ENCODE results near the gene RFXAP. TPM values are rescaled to one million over a fixed set of nuclear protein-coding genes. Genes with fewer than 3 reads are reported as not detected.

Gene RFXAP
- total RNA-seq, 1 experiment from 2014 or later, result 9.2 TPM

DNA sequence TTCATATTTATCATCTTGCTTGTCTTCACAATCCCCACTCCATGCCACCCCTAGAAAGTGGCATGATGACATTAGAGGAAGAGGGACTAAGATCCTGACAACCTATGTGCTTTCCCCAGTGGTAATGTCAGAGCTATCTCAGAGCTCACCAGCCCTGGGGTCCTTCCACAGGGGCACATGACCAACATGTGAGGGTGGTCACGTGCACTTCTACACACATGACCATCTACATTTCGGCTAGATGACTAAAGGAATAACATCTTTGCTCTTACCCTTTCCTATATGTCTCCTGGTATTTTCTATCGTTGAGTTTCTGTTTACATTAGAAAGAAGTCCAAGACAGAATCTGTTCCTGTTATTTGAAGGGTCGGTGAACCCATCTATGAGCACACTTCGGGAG, 46.2 kb downstream of the RFXAP start:
- Mint-ChIP-seq H3K4me3 (no peak overlapping the region), H3K27me3 (ENCODE audit: low read depth) (no peaks in the 10 kb centered on the region), H3K36me3 (no peaks in the 10 kb centered on the region), H3K9me3 (no peaks in the 10 kb centered on the region), H3K4me1 (peaks cover 15% of the 10 kb centered on the region), H3K27ac (no peak overlapping the region)
- ChIA-PET CTCF (no interaction called here), POLR2A (no interaction called here)
- DNase-seq (ENCODE audit: low spot score) (no peak), ATAC-seq (no peak)
- TF ChIP-seq, protein P1, sequence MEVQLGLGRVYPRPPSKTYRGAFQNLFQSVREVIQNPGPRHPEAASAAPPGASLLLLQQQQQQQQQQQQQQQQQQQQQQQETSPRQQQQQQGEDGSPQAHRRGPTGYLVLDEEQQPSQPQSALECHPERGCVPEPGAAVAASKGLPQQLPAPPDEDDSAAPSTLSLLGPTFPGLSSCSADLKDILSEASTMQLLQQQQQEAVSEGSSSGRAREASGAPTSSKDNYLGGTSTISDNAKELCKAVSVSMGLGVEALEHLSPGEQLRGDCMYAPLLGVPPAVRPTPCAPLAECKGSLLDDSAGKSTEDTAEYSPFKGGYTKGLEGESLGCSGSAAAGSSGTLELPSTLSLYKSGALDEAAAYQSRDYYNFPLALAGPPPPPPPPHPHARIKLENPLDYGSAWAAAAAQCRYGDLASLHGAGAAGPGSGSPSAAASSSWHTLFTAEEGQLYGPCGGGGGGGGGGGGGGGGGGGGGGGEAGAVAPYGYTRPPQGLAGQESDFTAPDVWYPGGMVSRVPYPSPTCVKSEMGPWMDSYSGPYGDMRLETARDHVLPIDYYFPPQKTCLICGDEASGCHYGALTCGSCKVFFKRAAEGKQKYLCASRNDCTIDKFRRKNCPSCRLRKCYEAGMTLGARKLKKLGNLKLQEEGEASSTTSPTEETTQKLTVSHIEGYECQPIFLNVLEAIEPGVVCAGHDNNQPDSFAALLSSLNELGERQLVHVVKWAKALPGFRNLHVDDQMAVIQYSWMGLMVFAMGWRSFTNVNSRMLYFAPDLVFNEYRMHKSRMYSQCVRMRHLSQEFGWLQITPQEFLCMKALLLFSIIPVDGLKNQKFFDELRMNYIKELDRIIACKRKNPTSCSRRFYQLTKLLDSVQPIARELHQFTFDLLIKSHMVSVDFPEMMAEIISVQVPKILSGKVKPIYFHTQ (CRISPR knock-in tag; IDR thresholded peaks at IDR 0.05), result no peak
- TF ChIP-seq RELA (CRISPR knock-in tag; IDR thresholded peaks at IDR 0.05; ENCODE audit: borderline replicate concordance) (no peak), PREB (CRISPR knock-in tag; IDR thresholded peaks at IDR 0.05; ENCODE audit: borderline replicate concordance) (no peak), ZNF423 (CRISPR knock-in tag; IDR thresholded peaks at IDR 0.05) (no peak)

DNA sequence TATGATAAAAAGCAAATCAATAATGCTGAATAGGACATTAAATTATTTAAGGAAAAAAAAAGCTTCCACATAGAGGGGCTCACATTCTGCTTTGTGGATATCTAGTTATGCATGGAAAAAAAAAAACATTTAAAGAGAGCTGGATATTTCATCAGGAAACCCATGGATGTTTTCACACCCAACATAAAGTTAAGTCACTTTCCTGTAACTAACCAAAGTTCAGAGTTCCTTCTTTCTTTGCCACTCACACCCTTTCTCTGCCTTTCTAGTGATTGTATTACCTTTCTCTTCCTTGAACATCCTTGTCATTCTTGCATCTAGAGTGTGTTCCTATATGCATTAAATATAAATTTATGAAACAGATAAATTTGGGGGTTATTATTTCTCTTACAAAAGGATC, 47.2 kb downstream of the RFXAP start:
- no peak overlapping the region for H3K4me3 Mint-ChIP-seq
- CTCF ChIA-PET, result interaction anchor here (1.7 to 1.9 kb wide), 2 partner anchors 8 to 17 kb away, joined by 6 to 8 read pairs; no protein-coding TSS in a partner anchor
- no peak overlapping the region for H3K27ac Mint-ChIP-seq
- DNase-seq (ENCODE audit: low spot score) (no peak), ATAC-seq (no peak)
- POLR2A ChIA-PET, result no interaction called here
- H3K27me3 Mint-ChIP-seq (ENCODE audit: low read depth), result no peaks in the 10 kb centered on the region
- H3K9me3 Mint-ChIP-seq, result no peaks in the 10 kb centered on the region
- peaks cover 15% of the 10 kb centered on the region for H3K4me1 Mint-ChIP-seq
- TF ChIP-seq, protein P2, sequence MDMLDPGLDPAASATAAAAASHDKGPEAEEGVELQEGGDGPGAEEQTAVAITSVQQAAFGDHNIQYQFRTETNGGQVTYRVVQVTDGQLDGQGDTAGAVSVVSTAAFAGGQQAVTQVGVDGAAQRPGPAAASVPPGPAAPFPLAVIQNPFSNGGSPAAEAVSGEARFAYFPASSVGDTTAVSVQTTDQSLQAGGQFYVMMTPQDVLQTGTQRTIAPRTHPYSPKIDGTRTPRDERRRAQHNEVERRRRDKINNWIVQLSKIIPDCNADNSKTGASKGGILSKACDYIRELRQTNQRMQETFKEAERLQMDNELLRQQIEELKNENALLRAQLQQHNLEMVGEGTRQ (CRISPR knock-in tag; IDR thresholded peaks at IDR 0.05), result no peak
- TF ChIP-seq NFYB (CRISPR knock-in tag; conservative IDR thresholded peaks at IDR 0.05; ENCODE audit: low read depth), result no peak
- no peak for TF ChIP-seq HMGXB4 (CRISPR knock-in tag; IDR thresholded peaks at IDR 0.05)
- no peak for TF ChIP-seq E2F4 (CRISPR knock-in tag; IDR thresholded peaks at IDR 0.05; ENCODE audit: borderline replicate concordance, low read depth)
- TF ChIP-seq SMAD4 (CRISPR knock-in tag; IDR thresholded peaks at IDR 0.05), result no peak
- TF ChIP-seq, protein P1 (CRISPR knock-in tag; IDR thresholded peaks at IDR 0.05), result no peak
- TF ChIP-seq PREB (CRISPR knock-in tag; IDR thresholded peaks at IDR 0.05; ENCODE audit: borderline replicate concordance), result no peak
- TF ChIP-seq ZNF423 (CRISPR knock-in tag; IDR thresholded peaks at IDR 0.05), result no peak
- no peak for TF ChIP-seq MYBL2 (CRISPR knock-in tag; IDR thresholded peaks at IDR 0.05)
- no peak for TF ChIP-seq RORB (CRISPR knock-in tag; IDR thresholded peaks at IDR 0.05)
- no peak for TF ChIP-seq ZNF138 (CRISPR knock-in tag; conservative IDR thresholded peaks at IDR 0.05)
- no peak for TF ChIP-seq ZBTB43 (CRISPR knock-in tag; IDR thresholded peaks at IDR 0.05)
- TF ChIP-seq, protein P3, sequence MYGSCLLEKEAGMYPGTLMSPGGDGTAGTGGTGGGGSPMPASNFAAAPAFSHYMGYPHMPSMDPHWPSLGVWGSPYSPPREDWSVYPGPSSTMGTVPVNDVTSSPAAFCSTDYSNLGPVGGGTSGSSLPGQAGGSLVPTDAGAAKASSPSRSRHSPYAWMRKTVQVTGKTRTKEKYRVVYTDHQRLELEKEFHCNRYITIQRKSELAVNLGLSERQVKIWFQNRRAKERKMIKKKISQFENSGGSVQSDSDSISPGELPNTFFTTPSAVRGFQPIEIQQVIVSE (CRISPR knock-in tag; IDR thresholded peaks at IDR 0.05; ENCODE audit: borderline replicate concordance), result no peak
- no peak for TF ChIP-seq EMX1 (CRISPR knock-in tag; IDR thresholded peaks at IDR 0.05)
- TF ChIP-seq ZBTB21 (CRISPR knock-in tag; IDR thresholded peaks at IDR 0.05; ENCODE audit: borderline replicate concordance), result no peak
- H3K36me3 Mint-ChIP-seq, result no peaks in the 10 kb centered on the region
